Thyroid gland (tissue), 4 donors: ENCODE data around the gene SPEM3. TPM values are rescaled to one million over a fixed set of nuclear protein-coding genes. Genes with fewer than 3 reads are reported as not detected.

Experiments
- DNase-seq, 2 donors: peaks; one replicate each; pipeline ENCODE4 v3.0.0-alpha.2; 2019
- H3K27ac ChIP-seq, 3 donors: fragments of 200-600 bp; sonication (generic); 1 replicate in 2 of 3; 2 replicates in 1 of 3; pipeline ENCODE4 v1.5.1; 2016 to 2019; ENCODE audit warnings: mild to moderate bottlenecking in 1 of 3, moderate library complexity in 1 of 3
- H3K27me3 ChIP-seq: fragments of 200-600 bp; sonication (generic); one replicate; pipeline ENCODE4 v1.5.1; 2019
- H3K36me3 ChIP-seq, 2 donors: fragments of 200-600 bp; sonication (generic); one replicate each; pipeline ENCODE4 v1.5.1; 2016 to 2019
- H3K4me1 ChIP-seq, 2 donors: fragments of 200-600 bp; sonication (generic); one replicate each; pipeline ENCODE4 v1.5.1; 2017 to 2019
- H3K4me3 ChIP-seq, 3 donors: fragments of 200-600 bp; sonication (generic); replicated peaks in 1 of 3; 1 replicate in 2 of 3; 2 replicates in 1 of 3; pipeline ENCODE4 v1.5.1; 2016; ENCODE audit warnings: mild to moderate bottlenecking in 1 of 3
- H3K9me3 ChIP-seq: fragments of 200-600 bp; sonication (generic); one replicate; pipeline ENCODE4 v1.5.1; 2017
- POLR2A ChIP-seq, 2 donors: fragments of 450-650 bp; IDR thresholded peaks; one replicate each; pipeline ENCODE4 v1.6.1; 2017; ENCODE audit warnings: antibody characterized with exemption in 2 of 2, mild to moderate bottlenecking in 2 of 2, moderate library complexity in 1 of 2
- WGBS, 2 donors: methylation state at CpG; one replicate each; pipeline ENCODE4 v1.1.5; 2017; 5-methylcytosine and 5-hydroxymethylcytosine counted together
- intact Hi-C: fragments of 100-400 bp; cut with DNase I; formaldehyde crosslinking; loops from one replicate; pipeline ENCODE4 v1.15.1; 2023
- total RNA-seq, 4 donors: library from RNA; depleted of rRNA; stranded (reverse); fragments of >200 nt; gene quantifications; one replicate each; pipeline ENCODE4 v1.2.3, GENCODE V29; 2016
- TF ChIP-seq, protein P1 (sequence below), 6 experiments: fragments of 200-600 bp in 3 of 6; fragments of 450-650 bp in 3 of 6; sonication (generic) in 3 of 6; IDR thresholded peaks; one replicate each; pipeline ENCODE4 v1.5.1; 2016 to 2019; ENCODE audit warnings: antibody characterized with exemption in 6 of 6, mild to moderate bottlenecking in 2 of 6, inconsistent platforms in 1 of 6, moderate library complexity in 1 of 6

The SPEM3 gene
- total RNA-seq, 4 donors from 2014 or later: not detected

DNA sequence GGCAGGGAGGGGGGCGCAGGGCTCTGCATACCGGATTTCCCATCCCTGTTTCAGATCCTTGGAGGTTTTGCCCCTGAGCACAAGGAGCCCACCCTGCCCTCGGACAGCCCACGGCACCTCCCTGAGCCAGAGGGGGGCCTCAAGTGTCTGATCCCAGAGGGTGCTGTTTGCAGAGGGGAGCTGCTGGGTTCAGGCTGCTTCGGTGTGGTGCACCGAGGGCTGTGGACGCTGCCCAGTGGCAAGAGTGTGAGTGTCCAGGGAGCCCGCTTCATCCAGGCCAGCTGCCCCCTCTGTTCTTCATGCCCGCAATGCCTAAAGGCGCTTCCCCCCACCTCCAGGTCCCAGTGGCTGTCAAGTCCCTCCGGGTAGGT is 45.3 kb upstream of the SPEM3 start:
- Histone ChIP-seq H3K4me3 (no peak overlapping the region), H3K27me3 (no peaks in the 10 kb centered on the region), H3K4me1 (peaks cover 15 to 23% of the 10 kb centered on the region in 2 donors), H3K9me3 (no peaks in the 10 kb centered on the region), H3K27ac (no peak overlapping the region), H3K36me3 (no peaks in the 10 kb centered on the region)
- intact Hi-C loops: no loop called here
- TF ChIP-seq, protein P1, sequence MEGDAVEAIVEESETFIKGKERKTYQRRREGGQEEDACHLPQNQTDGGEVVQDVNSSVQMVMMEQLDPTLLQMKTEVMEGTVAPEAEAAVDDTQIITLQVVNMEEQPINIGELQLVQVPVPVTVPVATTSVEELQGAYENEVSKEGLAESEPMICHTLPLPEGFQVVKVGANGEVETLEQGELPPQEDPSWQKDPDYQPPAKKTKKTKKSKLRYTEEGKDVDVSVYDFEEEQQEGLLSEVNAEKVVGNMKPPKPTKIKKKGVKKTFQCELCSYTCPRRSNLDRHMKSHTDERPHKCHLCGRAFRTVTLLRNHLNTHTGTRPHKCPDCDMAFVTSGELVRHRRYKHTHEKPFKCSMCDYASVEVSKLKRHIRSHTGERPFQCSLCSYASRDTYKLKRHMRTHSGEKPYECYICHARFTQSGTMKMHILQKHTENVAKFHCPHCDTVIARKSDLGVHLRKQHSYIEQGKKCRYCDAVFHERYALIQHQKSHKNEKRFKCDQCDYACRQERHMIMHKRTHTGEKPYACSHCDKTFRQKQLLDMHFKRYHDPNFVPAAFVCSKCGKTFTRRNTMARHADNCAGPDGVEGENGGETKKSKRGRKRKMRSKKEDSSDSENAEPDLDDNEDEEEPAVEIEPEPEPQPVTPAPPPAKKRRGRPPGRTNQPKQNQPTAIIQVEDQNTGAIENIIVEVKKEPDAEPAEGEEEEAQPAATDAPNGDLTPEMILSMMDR (IDR thresholded peaks at IDR 0.05): no peak
- no peak for DNase-seq
- 84 to 95% methylated on average over 5 to 10 of the region's 11 CpGs for WGBS, 2 donors

DNA sequence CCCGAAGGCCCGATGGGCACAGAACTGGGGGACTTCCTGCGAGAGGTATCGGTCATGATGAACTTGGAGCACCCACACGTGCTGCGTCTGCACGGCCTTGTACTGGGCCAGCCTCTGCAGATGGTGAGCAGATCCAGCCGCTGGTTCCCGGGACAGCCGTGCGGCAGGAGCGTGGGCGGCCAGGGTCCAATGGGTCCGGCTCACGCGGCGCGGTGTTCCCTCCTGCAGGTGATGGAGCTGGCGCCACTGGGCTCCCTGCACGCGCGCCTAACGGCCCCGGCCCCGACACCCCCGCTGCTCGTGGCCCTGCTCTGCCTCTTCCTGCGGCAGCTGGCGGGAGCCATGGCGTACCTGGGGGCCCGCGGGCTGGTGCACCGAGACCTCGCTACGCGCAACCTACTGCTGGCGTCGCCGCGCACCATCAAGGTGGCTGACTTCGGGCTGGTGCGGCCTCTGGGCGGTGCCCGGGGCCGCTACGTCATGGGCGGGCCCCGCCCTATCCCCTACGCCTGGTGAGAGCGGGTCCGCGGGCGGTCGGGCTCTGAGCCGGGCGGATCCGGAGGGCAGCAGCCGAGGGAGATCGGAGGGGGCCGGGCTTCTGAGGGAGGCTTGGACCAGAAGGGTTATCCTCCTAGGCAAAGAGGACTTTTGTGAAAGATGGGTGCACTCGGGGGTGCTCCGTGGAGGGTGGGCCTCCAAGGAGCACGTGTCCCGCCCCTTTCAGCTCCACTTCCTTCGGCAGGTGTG is 44.7 kb upstream of the SPEM3 start:
- peaks cover 15 to 23% of the 10 kb centered on the region in 2 donors for H3K4me1 ChIP-seq
- H3K36me3 ChIP-seq: peaks cover 1 to 5% of the 10 kb centered on the region in 2 donors
- intact Hi-C loops: no loop called here
- no peaks in the 10 kb centered on the region for H3K9me3 ChIP-seq
- H3K4me3 ChIP-seq: peak overlapping the region in 1 of 3 donors; percentile 13
- WGBS, 2 donors: 40 to 72% methylated on average over 2 of the region's 65 CpGs
- no peak overlapping the region for H3K27ac ChIP-seq
- TF ChIP-seq, protein P1 (IDR thresholded peaks at IDR 0.05): no peak
- TF ChIP-seq POLR2A (IDR thresholded peaks at IDR 0.05): no peak
- peak; percentile 37 to 42 for DNase-seq
- no peaks in the 10 kb centered on the region for H3K27me3 ChIP-seq

DNA sequence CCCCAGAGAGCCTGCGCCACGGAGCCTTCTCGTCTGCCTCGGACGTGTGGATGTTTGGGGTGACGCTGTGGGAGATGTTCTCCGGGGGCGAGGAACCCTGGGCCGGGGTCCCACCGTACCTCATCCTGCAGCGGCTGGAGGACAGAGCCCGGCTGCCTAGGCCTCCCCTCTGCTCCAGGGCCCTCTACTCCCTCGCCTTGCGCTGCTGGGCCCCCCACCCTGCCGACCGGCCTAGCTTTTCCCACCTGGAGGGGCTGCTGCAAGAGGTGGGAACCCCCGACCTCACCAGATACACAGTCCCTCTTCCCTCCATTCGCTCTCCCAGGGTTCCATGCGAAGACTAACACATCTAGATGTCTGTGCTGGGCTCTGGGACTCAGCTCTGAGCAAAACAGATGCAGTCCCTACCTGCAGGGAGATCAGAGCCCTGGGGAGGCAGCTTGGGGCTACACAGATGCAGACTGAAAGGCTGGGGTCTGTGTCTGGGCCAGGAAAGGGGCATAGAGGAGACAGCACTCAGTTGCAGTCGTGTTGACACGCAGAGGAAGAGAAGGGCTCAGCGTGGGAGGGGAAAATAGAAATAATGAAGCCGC is 44.1 kb upstream of the SPEM3 start:
- peaks cover 8% of the 10 kb centered on the region in 2 donors for H3K36me3 ChIP-seq
- H3K27me3 ChIP-seq: no peaks in the 10 kb centered on the region
- DNase-seq: no peak
- intact Hi-C loops: no loop called here
- peaks cover 15 to 23% of the 10 kb centered on the region in 2 donors for H3K4me1 ChIP-seq
- no peak for TF ChIP-seq POLR2A (IDR thresholded peaks at IDR 0.05)
- TF ChIP-seq, protein P1 (IDR thresholded peaks at IDR 0.05): no peak
- no peaks in the 10 kb centered on the region for H3K9me3 ChIP-seq
- WGBS, 2 donors: 80% methylated on average over 12 to 16 of the region's 23 CpGs
- H3K27ac ChIP-seq: no peak overlapping the region
- peak overlapping the region in 1 of 3 donors; percentile 13 for H3K4me3 ChIP-seq

DNA sequence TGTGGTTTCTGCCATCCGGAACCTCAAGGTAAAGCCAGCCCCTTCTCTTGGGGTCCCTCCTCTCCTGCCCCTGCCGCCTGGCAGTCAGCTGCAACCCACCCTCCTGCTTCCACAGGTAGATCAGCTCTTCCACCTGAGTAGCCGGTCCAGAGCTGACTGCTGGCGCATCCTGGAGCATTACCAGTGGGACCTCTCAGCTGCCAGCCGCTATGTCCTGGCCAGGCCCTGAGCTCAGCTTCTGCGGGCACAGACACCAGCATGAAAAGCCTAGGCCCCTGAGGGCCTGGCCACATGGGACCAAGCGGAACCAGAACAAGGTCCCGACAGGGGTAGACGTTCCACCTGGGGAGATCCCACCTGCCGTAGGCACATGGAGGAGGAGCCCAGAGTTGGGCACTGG is 39.8 kb upstream of the SPEM3 start:
- Histone ChIP-seq H3K27ac (no peak overlapping the region), H3K36me3 (peaks cover 8 to 13% of the 10 kb centered on the region in 2 donors), H3K27me3 (no peaks in the 10 kb centered on the region), H3K9me3 (no peaks in the 10 kb centered on the region), H3K4me1 (peaks cover 5 to 10% of the 10 kb centered on the region in 2 donors), H3K4me3 (no peak overlapping the region)
- intact Hi-C loops: no loop called here
- WGBS, 2 donors: 79 to 98% methylated on average over 6 to 10 of the region's 10 CpGs
- no peak for DNase-seq
- no peak for TF ChIP-seq POLR2A (IDR thresholded peaks at IDR 0.05)
- TF ChIP-seq, protein P1 (IDR thresholded peaks at IDR 0.05): no peak
